Caki2 (cell line): ENCODE measurements around the gene EPS8L3. TPM values are rescaled to one million over a fixed set of nuclear protein-coding genes. Genes with fewer than 3 reads are reported as not detected.
"Not testable (repeated sequence)": the region's sequence is repeated elsewhere in the genome, so short reads cannot be mapped to it uniquely, and the experiment has no call there.

Experiments used
- DNase-seq: peaks from one replicate; pipeline ENCODE4 v3.0.0-alpha.2; 2015; ENCODE audit warnings: low read depth
- in situ Hi-C: cut with HindIII; loops from 2 replicates; pipeline ENCODE4 v1.10.0; 2016; ENCODE audit warnings: low sequenced_read_pairs, low pct_unique_long_range_greater_than_20kb, mixed read lengths
- total RNA-seq: library from RNA; depleted of rRNA; stranded (reverse); fragments of >200 nt; shearing (Covaris generic); gene quantifications from 2 replicates; pipeline ENCODE4 v1.2.3, GENCODE V29; 2014; ENCODE audit warnings: low replicate concordance; rRNA removed

Gene EPS8L3
- total RNA-seq, 1 experiment from 2014 or later: not detected

- in situ Hi-C loops: no loop called here
Observed at GRCh38 chr1:109704173-109704572, 59.5 kb downstream of the EPS8L3 start.

GRCh38 chr1:109702940-109703339 lies 60.8 kb downstream of the EPS8L3 start:
- DNase-seq, in situ Hi-C loops: not testable (repeated sequence)

More at GRCh38 chr1:109704173-109704572, 59.5 kb downstream of the EPS8L3 start:
- no peak for DNase-seq

Other genes starting within 250 kb of the EPS8L3 start
- not detected in 2 replicates for gene GPR61, start 224.1 kb downstream of the EPS8L3 start, total RNA-seq
- gene GNAI3, start 215.3 kb downstream of the EPS8L3 start, total RNA-seq: 5.0 and 6.7 TPM in 2 replicates
- not detected in 2 replicates for gene GNAT2, start 144.3 kb downstream of the EPS8L3 start, total RNA-seq
- gene AMPD2, start 144.1 kb downstream of the EPS8L3 start, total RNA-seq: 131 and 135 TPM in 2 replicates
- gene GSTM4, start 107.8 kb downstream of the EPS8L3 start, total RNA-seq: 13.6 and 21.7 TPM in 2 replicates
- 0.61 TPM in 1 of 2 replicates, not detected in the other for gene GSTM2, start 95.9 kb downstream of the EPS8L3 start, total RNA-seq
- not detected in 2 replicates for gene GSTM1, start 76.1 kb downstream of the EPS8L3 start, total RNA-seq
- gene GSTM5, start 51.7 kb downstream of the EPS8L3 start, total RNA-seq: not detected in 2 replicates
- gene GSTM3, start 22.9 kb downstream of the EPS8L3 start, total RNA-seq: 90.4 and 119 TPM in 2 replicates
- 13.8 and 42.1 TPM in 2 replicates for gene CSF1, start 146.9 kb upstream of the EPS8L3 start, total RNA-seq
- gene AHCYL1, start 220.8 kb upstream of the EPS8L3 start, total RNA-seq: 18.3 and 26.3 TPM in 2 replicates